ENCODE results near the gene AP1M1. TPM values are rescaled to one million over a fixed set of nuclear protein-coding genes. Genes with fewer than 3 reads are reported as not detected.
A peak's percentile ranks its signal among the peaks of the same experiment; 100 is the strongest.
"Not testable (repeated sequence)": the region's sequence is repeated elsewhere in the genome, so short reads cannot be mapped to it uniquely, and the experiment has no call there.

The AP1M1 gene
- 176 and 182 TPM in 2 replicates for total RNA-seq (2014; rRNA removed)
- polyA plus RNA-seq (2012) = 120 TPM

- DNase-seq (ENCODE audit: low read depth) = peak; percentile 96
Measured at GRCh38 chr19:16197622-16198369, at the start of gene AP1M1. Gene AP1M1 (plus strand): TSS chr19:16197911. CDS start chr19:16198027, 116 bp downstream.

GRCh38 chr19:16148443-16149229, 49.1 kb upstream of the AP1M1 start:
- no peak for DNase-seq (ENCODE audit: low read depth)

DNA sequence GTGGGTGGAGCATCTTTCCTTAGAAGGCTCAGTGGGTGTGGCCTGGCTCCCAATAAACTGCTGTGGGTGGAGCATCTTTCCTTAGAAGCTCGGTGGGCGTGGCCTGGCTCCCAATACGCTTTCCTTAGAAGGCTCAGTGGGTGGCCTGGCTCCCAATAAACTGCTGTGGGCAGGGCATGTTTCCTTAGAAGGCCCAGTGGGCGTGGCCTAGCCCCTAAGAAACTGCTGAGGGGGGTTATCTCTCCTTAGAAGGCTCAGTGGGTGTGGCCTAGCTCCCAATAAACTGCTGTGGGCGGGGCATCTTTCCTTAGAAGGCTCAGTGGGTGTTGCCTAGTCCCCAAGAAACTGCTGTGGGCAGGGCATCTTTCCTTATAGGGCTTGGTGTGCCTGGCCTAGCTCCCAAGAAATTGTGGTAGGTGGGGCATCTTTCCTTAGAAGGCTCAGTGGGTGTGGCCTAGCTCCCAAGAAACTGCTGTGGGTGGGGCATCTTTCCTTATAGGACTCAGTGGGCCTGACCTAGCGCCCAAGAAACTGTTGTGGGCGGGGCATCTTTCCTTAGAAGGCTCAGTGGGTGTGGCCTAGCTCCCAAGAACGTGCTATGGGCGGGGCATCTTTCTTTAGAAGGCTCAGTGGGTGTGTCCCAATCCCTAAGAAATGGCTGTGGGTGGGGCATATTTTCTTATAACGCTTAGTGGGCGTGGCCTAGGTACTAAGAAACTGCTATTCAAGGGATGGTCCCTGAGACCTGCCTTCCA, 44.0 kb upstream of the AP1M1 start:
- DNase-seq (ENCODE audit: low read depth) = peak; percentile 11

DNA sequence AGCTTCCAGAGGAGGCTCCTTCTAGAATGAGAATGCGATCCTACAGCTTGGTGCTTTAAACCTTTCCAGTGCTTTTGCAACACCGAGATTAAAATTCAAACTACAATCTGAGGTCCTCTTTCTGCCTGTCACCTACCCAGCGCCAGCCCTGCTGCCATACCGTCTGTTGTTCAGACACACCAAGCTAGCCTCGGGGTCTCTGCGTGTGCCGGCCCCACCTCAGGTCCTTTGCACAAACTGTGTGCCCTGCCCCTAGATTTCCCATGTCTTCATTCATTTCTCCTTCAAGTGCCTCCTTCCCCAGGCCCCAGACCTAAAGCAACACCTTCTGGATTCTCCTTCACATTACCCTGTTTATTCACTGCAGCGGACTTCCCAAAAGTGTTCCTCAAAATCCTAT, 43.2 kb upstream of the AP1M1 start:
- DNase-seq (ENCODE audit: low read depth) = no peak

- no peak for DNase-seq (ENCODE audit: low read depth)
Measured at GRCh38 chr19:16155128-16155527, 42.6 kb upstream of the AP1M1 start.

GRCh38 chr19:16156904-16157303, 40.8 kb upstream of the AP1M1 start:
- DNase-seq (ENCODE audit: low read depth) = no peak

GRCh38 chr19:16157601-16158000, 40.1 kb upstream of the AP1M1 start:
- no peak for DNase-seq (ENCODE audit: low read depth)

GRCh38 chr19:16159655-16160054, 38.1 kb upstream of the AP1M1 start:
- DNase-seq (ENCODE audit: low read depth) = no peak

DNA sequence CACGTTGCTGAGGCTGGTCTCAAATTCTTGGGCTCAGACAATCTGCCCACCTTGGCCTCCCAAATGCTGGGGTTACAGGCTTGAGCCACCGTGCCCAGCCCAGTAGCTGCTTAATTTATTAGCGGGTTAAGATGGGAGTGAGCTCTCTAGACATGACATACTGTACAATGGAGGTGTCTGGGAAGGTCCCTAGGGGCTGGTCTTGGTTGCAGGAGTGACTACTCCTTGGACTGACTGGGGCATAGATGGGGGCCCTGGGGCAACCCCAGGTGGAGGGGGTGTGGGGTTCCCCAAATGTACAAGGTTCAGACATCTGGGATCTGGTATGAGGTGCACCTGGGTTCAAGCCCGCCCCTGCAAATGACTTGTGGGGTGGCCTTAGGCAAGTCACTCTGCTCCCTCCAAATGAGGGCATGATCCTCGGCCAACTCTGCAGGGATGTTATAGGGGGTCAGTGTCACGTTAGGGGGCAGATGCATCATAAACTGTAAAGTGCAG, 37.2 kb upstream of the AP1M1 start:
- no peak for DNase-seq (ENCODE audit: low read depth)

DNA sequence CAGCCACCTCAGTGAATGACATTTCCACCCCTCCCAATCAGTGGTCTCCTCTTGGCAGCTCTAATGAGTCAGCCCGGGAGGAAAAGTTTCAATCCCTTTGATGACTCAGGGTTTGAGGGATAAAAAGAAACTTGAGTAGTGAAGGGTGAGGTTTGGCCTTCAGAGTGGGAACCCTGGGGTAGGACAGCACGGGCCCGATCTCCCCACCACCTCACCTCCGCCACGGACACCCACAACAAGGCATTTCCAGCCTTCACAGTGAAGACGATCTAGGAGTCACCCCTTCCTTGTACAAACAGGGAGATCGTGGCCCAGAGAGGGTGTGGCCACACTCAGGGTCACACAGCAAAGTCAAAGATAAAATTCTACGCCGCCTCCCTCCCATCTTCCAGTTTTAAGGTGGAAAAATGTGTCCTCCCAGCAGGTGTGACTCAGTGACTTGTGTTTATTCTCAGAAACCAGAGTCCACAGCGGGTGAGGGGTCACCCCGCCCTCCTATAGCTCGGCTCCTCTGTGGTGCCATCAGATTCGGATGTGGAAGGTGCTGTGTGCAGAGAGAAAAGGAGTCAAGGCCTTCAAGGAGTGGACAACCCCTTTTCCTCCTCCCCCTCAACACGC, 36.7 kb upstream of the AP1M1 start:
- DNase-seq (ENCODE audit: low read depth) = peak; percentile 93

DNA sequence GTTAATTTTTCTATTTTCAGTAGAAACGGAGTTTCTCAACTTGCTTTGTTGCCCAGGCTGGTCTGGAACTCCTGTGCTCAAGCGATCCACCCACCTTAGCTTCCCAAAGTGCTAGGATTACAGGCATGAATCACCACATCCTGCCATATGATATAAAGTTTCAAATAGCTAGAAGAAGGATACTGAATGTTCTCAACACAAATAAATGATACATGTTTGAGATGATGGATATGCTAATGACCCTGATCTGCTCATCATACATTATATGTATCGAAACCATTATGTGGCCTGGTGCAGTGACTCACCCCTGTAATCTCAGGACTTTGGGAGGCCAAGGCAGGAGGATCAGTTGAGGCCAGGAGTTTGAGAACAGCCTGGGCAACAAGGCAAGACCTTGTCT, 35.9 kb upstream of the AP1M1 start:
- peak; percentile 94 for DNase-seq (ENCODE audit: low read depth)

DNA sequence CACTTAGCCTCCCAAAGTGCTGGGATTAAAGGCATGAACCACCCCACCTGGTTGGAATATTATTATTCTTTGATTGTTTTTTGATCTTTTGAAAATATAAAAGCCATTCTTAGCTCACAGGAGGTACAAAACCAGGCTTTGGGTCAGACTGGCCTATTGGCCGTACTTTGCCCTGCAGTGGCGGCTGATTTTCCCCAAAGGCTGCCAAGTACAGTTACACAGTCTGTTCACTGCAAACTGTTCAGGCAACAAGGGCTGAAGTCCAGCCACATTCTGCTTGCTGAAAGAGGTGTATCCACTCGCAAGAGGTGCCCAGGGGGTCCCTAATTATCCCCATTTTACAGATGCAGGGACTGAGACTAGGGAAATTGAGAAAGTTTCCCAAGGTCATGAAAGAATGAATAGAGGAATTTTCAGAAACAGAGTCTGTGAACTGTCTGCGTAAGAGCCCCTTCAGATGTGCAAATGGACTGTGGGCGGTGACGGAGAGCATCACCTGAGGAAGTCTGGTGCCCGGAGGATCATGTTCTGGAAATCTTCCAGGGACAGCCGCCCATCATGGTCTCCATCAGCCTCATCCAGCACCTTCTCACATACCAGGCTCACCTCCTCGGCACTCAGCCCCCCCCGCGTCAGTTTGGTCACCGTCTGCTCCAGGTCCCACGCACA, 33.4 kb upstream of the AP1M1 start:
- no peak for DNase-seq (ENCODE audit: low read depth)

- DNase-seq (ENCODE audit: low read depth) = no peak
Measured at GRCh38 chr19:16166417-16166816, 31.3 kb upstream of the AP1M1 start.

- no peak for DNase-seq (ENCODE audit: low read depth)
Measured at GRCh38 chr19:16167055-16167454, 30.7 kb upstream of the AP1M1 start.

GRCh38 chr19:16168465-16169081, 29.1 kb upstream of the AP1M1 start:
- no peak for DNase-seq (ENCODE audit: low read depth)

DNA sequence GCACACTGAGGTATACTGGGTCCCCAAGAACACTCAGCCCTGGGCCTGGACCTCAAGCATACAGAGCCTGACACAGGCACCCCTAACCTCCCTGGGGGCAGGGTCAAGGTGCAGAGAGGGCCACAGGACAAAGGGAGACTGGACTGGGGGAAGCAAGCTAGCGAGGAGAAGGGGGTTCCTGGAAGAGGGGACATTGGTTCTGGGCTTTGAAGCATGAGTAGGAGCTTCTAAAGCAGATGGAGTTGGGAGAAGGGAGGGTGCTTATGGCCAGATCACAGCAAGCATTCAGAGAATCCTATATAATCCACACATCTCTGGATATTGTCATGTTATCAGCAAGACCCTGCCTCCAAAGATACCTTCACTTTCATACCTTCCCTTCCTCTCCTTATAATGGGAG, 27.6 kb upstream of the AP1M1 start:
- no peak for DNase-seq (ENCODE audit: low read depth)

GRCh38 chr19:16175954-16176353, 21.8 kb upstream of the AP1M1 start:
- DNase-seq (ENCODE audit: low read depth) = no peak

GRCh38 chr19:16178866-16179265, 18.8 kb upstream of the AP1M1 start:
- not testable (repeated sequence) for DNase-seq (ENCODE audit: low read depth)

- peak; percentile 76 for DNase-seq (ENCODE audit: low read depth)
Measured at GRCh38 chr19:16180611-16181010, 17.1 kb upstream of the AP1M1 start.

DNA sequence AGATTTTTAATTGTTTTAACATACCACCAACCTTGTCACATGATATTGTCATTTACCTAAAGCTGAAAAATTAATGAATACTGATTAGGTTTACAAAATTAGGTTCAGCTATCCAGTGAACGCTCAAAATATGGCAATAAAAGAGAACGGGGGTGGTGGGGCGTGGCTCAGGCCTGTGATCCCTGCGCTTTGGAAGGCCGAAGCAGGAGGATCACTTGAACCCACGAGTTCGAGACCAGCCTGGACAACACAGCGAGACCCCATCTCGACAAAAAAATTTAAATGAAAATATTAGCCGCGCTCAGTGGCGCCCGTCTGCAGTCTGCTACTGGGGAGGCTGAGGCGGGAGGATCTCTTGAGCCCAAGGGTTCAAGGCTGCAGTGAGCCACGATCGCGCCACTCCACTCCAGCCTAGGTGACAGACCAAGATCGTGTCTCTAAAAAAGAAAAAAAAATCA, 13.0 kb upstream of the AP1M1 start:
- DNase-seq (ENCODE audit: low read depth) = no peak

Measured in LHCN-M2 (cell line).